Measurements from ENCODE around the gene PRKAA2.
A peak's percentile ranks its signal among the peaks of the same experiment; 100 is the strongest.
"Not testable (repeated sequence)": the region's sequence is repeated elsewhere in the genome, so short reads cannot be mapped to it uniquely, and the experiment has no call there.

PRKAA2 gene

DNA sequence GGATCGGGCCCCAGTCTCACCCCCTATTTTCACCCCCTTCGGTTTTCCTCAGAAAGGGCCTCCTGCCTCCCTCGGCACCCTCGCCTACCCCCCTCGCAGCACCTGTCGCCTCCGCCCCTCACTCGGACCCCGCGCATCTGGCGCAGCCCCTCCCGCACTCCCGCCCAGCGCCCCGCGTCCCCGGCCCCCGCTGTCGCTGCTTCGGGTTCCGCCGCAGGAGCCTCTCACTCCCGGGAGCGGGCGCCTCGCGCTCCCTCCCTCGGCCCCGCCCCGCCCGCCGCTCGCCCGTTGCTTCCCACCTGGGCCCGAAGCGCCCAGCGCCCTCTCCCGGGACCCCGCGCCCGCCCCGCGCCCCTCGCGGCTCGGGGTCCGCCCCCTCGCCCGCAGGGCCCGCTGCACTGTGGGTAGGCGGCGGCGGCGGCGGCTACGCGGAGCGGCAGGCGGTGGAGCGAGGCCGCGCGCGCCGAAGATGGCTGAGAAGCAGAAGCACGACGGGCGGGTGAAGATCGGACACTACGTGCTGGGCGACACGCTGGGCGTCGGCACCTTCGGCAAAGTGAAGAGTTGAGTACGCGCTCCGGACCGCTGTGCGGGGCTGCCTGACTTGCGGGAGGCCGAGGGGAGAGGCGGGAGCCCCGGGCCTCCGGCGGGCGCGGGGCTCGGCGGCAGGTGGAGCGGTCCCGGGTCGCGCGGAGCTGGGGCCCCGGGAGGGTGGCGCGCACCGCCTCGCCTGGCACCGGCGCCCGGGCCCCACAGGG lies at the start of gene PRKAA2:
Gene PRKAA2 (plus strand): TSS at position 396 of the 758 bp plus-strand sequence. CDS start 74 bp downstream, at position 470.
- peak; percentile 2 for DNase-seq

DNA sequence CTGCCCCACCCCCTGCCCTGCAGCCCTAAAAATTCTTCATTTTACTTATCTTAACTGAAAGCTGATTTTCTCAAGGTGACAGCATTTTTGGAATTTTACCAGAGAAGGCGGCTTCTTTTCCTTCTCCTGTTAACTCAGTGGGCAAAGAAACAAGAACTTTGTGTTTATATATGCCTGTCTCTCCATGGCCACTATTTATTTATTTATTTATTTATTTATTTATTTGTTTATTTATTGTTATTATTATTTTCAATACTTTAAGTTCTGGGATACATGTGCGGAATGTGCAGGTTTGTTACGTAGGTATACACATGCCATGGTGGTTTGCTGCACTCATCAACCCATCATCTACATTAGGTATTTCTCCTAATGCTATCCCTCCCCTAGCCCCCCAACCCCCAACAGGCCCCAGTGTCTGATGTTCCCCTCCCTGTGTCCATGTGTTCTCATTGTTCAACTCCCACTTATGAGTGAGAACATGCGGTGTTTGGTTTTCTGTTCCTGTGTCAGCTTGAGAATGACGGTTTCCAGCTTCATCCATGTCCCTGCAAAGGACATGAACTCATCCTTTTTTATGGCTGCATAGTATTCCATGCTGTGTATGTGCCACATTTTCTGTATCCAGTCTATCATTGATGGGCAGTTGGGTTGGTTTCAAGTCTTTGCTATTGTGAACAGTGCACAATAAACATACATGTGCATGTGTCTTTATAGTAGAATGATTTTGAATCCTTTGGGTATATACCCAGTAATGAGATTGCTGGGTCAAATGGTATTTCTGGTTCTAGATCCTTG lies 49.5 kb upstream of the PRKAA2 start:
- not testable (repeated sequence) for DNase-seq

DNA sequence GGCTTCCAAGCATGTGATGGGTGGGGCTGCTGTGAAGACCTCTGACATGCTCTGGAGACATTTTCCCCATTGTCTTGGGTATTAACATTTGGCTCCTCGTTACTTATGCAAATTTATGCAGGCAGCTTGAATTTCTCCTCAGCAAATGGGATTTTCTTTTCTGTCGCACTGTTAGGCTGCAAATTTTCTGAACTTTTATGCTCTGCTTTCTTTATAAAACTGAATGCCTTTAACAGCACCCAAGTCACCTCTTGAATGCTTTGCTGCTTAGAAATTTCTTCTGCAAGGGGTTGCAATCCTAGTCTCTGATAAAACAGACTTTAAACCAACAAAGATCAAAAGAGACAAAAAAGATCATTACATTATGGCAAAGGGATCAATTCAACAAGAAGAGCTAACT lies 35.0 kb upstream of the PRKAA2 start:
- DNase-seq: not testable (repeated sequence)

DNA sequence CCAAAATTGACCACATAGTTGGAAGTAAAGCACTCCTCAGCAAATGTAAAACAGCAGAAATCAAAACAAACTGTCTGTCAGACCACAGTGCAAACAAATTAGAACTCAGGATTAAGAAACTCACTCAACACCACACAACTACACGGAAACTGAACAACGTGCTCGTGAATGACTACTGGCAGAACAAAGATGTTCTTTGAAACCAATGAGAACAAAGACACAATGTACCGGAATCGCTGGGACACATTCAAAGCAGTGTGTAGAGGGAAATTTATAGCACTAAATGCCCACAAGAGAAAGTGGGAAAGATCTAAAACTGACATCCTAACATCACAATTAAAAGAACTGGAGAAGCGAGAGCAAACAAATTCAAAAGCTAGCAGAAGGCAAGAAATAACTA lies 34.3 kb upstream of the PRKAA2 start:
- DNase-seq: not testable (repeated sequence)

DNA sequence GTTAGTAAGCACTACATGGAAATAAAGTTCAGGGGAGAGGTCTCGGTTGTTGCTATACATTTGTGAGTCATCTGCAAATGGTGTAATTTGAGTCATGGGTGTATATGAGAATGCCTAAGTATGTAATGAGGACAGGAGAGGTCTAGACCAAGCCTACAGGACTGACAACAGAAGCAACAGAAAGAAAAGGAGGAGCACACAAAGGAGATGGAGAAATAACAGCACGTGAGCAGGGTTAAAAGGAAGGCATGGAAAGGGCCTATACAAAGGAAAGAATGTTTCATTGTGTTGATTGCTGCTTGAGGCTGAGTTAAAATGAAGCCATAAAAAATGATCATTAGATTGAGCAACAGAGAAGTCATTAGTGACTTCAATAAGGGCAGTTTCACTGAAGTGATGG lies 28.0 kb upstream of the PRKAA2 start:
- DNase-seq: no peak

DNA sequence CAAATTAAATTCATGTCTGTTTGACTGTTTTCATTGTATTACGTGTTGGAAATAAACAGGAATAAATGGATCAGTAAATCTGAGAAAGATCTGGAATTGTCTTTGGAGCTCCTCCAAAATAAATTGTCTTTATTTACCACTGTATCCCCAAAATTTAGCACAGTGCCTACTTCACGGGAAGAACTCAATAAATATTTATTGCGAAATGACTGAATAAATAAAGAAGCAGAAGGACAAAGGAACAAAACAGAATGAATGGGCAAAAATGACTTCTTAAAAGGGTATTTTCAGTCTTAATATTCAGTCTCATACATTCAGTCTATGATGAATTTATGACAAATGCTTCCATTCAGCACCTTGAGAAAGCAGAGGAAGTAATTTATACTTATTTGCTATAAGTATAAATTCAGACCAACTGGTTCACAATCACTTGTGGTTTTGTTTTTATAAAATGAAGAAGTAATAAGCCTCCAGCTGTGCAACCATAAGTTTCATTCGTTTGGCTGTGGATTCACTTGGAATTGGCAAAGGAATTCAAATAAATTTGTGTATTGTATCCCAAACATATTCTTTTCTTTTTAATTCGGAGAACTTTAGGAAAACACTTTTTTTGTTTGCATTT lies 19.2 kb upstream of the PRKAA2 start:
- no peak for DNase-seq

DNA sequence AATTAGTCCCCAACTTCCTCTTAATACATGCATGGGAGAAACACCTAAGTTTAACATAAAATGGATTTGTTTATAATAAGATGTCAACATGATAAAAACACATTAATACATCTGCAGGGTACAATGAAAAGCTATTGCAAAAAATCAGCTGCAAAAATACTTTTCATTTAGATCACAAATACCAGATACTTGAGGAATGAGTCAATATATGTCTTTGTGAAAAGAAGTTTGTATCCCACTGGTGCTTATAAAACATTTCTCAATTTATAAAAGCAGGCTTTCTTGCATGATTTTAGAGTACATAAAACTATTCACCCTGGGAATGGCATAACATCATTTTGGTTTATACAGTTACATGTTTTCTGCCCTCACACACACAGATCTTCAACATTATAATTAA lies 18.6 kb upstream of the PRKAA2 start:
- no peak for DNase-seq

DNA sequence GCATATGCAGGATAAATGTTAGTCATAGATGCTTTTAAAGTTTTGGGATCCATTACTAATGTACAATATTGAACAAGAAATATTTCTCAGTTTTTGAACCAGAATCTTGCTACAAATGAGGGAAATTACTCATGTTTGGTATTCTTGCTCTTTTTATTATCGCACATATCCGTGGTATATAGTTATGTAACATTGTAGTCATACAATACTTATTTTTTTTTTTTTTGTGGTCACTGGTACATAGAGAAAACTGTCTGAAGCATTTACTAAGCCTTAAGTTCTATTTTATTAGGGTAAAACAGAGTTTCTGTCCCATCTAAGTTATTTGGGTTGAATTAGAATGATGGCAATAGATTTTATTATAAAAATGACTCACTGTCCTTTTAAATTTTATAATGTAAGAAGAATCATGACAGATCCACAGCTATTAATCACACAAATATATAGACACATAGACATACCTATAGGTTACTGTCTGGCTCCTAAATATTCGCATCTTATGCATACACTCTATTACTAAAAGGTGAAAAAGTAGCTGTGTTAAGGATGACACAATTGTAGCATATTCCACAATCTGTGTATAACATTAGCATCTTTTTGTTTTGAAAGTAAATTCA lies 18.0 kb upstream of the PRKAA2 start:
- no peak for DNase-seq

DNA sequence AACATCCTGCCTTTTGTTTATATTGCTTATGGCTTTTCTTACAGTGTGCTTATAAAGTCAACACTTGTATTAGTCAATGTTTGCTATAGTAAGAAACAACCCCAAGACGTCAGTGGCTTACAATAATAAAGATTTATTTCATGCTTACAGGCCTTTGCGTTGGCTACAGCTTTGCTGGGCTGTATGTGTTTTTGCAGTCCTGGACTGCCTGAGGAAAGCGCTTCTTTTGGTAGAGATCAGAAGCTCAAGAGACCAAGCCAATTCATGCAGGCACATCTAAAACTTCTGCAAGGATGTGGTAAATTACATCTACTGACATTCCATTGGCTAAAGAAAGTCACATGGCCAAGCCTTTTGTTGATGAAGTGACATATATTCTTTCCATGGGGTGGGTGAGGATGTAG lies 17.5 kb upstream of the PRKAA2 start:
- no peak for DNase-seq

DNA sequence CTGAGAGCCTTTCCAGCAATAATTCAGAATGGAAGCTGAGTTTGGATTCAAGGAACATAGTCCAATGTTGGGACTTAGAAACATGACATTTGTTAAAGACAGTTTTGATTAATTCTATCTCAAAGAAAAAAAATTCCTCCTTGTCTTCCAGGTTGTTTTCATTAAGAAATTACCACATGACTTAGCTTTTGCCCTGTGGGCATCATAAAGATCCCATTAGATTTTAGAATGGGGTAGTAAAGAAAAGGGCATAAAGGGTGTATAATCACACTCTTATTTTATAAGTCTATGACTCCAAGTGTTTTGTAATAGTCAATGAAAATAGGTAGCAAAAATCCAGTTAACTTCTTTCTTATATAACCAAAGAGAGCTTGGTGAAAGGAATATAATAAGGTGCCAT lies 14.3 kb upstream of the PRKAA2 start:
- no peak for DNase-seq

DNA sequence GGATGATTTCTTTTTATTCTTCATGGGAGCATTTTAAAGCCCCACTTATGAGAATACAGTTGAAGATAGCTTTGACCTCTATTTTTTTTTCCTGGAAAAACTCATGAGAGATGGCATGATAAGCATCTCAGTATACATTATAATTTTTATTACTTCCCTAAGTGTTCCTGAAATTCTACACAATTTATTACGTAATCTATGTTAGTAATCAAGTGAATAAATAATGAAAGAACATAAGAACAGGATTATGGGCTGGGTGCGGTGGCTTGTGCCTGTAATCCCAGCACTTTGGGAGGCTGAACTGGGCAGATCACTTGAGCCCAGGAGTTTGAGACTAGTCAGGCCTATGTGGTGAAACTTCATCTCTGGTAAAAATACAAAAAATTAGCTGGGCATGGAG lies 13.2 kb upstream of the PRKAA2 start:
- no peak for DNase-seq

DNA sequence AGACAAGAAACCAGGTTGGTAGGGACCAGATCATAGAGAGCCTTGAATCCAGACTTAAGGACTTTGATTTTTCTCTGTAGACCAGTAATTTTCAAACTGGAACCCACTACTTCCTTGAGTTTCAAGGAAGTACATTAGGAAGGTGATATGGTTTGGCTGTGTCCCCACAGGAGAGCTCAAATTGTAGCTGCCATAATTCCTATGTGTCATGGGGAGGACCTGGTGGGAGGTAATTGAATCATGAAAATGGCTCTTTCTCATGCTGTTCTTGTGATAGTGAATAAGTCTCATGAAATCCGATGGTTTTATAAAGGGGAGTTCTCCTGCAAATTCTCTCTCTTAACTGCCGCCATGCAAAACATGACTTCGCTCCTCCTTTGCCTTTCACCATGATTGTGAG lies 10.1 kb upstream of the PRKAA2 start:
- DNase-seq: no peak

DNA sequence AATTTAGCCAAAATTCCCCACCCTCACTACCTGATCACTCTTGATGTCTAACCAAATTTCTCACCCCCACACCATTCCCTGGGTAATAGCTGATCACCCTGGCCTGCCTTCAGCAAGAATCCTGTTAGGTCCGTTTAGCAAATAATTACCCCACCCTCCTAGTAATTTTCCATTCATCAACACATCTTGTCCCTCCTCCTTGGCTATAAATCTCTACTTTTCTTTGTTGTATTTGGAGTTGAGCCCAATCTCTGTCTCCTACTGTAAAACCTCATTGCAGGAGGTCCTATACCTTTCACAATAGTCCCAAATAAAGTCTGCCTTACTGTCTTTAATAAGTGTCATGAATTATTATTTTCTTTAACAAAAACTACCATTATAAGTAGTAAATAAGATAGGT lies 6.9 kb upstream of the PRKAA2 start:
- no peak for DNase-seq

DNA sequence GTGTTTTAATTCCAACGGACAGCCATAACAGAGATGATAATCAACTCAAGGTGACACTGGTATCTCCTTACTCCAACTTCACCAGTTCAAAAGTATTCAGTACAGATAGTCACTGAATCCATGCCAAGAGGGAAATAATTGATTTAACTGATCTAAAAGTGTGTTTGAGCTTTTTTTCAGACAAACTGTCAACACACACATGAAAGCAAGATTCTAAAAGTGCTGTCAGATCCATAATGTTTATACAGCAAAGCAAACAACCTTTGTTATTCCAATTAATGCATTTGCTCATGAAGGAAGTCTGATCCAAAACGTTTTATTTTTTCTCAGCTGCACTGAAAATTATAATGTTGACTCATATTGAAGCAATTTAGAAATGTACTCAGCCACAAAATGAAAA lies 5.9 kb upstream of the PRKAA2 start:
- no peak for DNase-seq

DNA sequence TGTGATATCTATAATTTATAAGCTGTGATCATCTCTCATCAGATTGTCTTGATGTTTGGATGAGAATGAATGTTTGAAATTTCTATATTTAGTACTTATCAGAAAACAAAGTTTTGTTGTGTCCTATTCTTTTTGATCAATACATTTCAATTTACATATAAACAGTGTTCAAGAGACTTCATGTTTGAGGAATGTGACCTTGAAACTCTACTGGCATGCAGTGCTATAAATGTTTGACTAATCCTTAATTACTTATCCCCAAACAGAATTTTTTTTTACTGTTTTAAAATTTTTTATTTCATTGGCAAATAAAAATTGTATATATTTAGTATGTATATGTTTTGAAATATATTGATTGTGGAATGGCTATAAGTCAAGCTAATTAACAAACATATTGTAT lies 1.5 kb upstream of the PRKAA2 start:
- DNase-seq: no peak

DNA sequence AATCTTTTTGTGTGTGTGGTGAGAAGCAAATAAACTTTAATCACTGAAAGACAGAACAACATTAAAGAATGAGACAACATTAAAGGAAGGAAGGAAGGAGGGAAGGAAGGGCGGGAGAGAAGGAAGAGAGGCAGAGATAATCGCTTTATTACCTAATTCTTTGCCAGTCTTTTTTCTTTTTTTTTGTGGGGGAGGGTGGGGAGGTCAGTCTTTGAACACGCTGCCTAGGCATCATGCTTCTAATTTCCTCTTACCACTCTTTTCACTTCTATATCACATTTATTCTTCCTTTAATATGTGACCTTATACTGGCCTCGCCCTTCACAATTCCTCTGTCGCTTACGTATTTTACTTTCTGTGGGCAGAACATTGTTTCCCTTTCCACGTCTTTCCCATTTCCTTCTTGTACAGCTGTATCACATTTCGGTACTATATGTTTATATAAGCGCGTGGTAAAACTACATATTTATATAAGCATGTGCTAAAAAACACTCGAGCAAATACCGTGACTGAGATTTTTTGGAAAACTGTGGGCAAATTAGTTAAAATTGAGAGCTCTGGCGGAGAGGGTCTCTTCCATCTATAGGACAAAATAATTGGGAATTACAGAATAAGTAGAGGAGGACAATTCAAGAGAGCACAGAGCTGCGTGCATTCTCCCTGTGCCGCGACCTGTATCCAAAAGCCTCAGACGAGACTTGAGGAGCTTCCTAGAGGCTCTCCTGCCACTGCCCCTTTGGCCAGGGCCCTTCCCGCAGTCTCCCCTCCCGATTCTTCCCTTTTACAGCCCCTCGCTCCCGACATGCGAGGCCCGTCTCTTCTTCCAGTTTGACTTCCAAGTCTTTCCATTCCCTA lies 823 bp upstream of the PRKAA2 start:
- DNase-seq: no peak

DNA sequence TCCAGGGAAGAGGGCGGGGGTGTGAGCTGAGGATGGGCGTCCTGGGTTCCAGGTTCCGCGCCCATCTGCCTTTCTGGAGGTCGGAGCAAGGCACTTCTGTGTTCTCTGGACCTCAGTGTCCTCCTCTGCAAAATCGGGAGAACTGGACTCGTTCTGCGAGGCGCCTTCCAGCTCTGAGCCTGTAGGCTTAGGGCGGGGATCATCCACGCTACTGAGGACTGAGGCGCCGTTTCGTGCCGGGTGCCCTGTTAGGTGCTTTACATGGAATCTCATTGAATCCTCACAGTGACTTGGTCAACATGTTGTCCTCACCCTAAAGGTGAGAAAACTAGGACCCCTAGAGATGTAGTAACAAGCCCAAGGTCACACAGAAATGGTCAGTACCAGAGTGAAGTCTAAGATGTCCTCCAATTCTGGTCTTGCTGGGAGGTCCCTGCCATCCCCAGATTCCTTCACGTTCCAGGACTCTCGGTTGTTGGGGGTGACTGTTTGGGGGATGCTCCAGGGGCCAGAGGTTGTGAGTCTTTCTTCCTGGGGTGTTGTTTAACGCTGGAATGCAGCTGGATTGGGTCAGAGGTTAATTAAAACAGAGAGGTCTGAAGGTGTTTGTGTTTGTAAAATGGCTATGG lies 677 bp downstream of the PRKAA2 start:
- DNase-seq: no peak

DNA sequence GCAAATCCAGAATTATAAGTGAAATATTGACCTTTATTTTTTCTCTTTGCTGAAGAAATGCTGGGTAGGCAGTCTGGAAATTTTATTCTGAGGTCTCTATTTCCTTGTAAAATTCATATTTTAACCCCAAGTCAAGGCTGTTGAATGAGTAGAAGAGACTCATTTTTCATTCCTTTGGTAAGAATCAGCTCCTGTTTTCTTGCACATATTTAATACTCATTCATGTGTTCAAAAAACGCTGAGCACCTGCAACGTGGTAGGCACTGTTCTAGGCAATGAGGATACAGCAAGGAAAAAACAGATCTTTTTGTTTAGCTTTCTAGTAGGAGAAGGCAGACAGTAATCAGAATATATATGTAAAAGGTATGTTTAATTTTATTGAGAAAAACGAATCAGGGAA lies 1.5 kb downstream of the PRKAA2 start:
- DNase-seq: no peak

DNA sequence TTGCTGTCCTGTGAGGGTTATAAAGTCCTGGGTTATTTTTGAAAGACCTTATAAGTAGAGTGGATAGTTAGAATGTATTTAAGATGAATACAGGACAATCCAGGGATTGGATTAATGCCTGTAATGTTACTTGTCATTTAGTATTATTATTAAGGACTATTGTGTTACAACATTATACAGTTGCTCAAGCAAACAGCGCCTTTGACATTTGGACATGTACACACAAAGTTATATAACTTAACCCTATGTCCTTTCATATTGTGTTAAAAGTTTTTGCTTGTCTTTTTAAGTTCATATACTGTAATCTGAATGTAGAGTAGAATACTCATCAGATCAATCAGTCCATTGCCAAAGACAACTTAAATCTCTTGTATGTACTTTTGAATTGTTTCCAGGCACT lies 2.0 kb downstream of the PRKAA2 start:
- no peak for DNase-seq

DNA sequence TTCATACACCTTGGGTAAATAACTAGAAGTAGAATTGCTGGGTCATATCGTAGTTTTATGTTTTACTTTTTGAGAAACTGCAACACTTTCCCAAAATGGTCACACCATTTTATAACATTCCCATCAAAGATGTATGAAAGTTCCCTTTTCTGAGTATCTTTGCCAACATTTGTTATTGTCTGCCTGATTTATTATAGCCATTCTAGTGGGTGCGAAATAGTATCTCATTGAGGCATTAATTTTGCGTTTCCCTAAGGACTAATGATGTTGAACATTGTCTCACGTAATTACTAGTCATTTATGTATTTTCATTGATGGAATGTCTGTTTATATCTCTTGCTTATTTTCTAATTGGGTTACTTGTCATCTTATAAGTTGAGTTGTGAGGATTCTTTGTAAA lies 3.4 kb downstream of the PRKAA2 start:
- DNase-seq: no peak

DNA sequence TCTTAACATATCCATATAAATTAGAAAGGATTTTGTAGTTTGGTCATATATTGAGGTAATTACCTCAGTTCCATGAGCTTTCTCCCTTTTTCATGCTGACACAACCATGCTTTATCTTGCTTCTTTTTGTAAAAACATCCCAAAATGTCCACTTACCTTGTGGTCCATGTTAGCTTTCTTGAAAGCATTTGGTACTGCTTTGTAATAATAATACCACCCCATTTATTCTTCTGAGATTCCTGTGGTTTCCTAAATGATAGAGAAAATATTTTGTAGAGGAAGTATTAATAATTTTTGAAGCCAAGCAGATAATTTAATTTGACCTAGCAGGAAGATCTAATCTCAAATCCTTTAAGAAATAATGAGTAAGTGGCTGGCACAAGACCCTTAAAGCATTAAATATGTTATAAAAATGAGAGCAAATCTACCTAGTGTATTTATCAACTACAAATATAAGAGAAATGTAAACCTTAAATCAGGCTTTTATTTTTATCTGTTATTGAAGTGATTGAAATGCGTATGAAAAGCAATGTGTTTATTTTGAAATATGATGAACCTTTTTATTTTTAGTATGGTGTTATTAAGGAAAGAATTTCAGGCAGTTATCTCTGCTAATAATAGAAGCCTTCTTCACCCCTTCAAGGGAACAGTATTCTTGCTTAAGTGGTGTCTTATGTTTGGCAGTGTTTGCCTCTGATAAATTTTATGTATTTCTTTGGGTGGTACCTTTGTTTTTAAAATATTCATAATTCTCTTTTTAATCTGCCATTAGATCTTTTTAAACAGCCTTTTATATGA lies 9.2 kb downstream of the PRKAA2 start:
- DNase-seq: no peak
